BE2C (cell line): ENCODE data around the gene PTGER1. TPM values are rescaled to one million over a fixed set of nuclear protein-coding genes. Genes with fewer than 3 reads are reported as not detected.
A peak's percentile ranks its signal among the peaks of the same experiment; 100 is the strongest.

Experiments used
- DNase-seq: peaks from one replicate; pipeline ENCODE4 v3.0.0-alpha.2; 2020
- H3K27me3 ChIP-seq: fragments of 250-450 bp; sonication (Bioruptor Pico); 2 replicates; pipeline ENCODE4 v1.5.1; 2020; ENCODE audit warnings: mild to moderate bottlenecking
- H3K36me3 ChIP-seq: fragments of 250-450 bp; sonication (Bioruptor Pico); 2 replicates; pipeline ENCODE4 v1.5.1; 2020; ENCODE audit warnings: mild to moderate bottlenecking
- H3K4me1 ChIP-seq: fragments of 250-450 bp; sonication (Bioruptor Pico); 2 replicates; pipeline ENCODE4 v1.5.1; 2020
- H3K4me3 ChIP-seq: 2 replicates; pipeline ENCODE4 v1.5.1; 2011; ENCODE audit warnings: low read depth, low read length
- H3K9me3 ChIP-seq: fragments of 250-450 bp; sonication (Bioruptor Pico); 2 replicates; pipeline ENCODE4 v1.5.1; 2020
- polyA plus RNA-seq: library from polyadenylated mRNA; unstranded; fragments of >200 nt; gene quantifications from one replicate; pipeline ENCODE4 v1.2.1, GENCODE V29; 2012; ENCODE audit warnings: low read depth, missing spikeins; ENCODE audit not compliant: insufficient read length, insufficient read depth
- TF ChIP-seq, protein P1 (sequence below): IDR thresholded peaks from 2 replicates; pipeline ENCODE4 v1.5.1; 2012; ENCODE audit warnings: mild to moderate bottlenecking, low read depth, low read length

The PTGER1 gene, protein sequence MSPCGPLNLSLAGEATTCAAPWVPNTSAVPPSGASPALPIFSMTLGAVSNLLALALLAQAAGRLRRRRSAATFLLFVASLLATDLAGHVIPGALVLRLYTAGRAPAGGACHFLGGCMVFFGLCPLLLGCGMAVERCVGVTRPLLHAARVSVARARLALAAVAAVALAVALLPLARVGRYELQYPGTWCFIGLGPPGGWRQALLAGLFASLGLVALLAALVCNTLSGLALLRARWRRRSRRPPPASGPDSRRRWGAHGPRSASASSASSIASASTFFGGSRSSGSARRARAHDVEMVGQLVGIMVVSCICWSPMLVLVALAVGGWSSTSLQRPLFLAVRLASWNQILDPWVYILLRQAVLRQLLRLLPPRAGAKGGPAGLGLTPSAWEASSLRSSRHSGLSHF
- 29.0 TPM for polyA plus RNA-seq

DNA sequence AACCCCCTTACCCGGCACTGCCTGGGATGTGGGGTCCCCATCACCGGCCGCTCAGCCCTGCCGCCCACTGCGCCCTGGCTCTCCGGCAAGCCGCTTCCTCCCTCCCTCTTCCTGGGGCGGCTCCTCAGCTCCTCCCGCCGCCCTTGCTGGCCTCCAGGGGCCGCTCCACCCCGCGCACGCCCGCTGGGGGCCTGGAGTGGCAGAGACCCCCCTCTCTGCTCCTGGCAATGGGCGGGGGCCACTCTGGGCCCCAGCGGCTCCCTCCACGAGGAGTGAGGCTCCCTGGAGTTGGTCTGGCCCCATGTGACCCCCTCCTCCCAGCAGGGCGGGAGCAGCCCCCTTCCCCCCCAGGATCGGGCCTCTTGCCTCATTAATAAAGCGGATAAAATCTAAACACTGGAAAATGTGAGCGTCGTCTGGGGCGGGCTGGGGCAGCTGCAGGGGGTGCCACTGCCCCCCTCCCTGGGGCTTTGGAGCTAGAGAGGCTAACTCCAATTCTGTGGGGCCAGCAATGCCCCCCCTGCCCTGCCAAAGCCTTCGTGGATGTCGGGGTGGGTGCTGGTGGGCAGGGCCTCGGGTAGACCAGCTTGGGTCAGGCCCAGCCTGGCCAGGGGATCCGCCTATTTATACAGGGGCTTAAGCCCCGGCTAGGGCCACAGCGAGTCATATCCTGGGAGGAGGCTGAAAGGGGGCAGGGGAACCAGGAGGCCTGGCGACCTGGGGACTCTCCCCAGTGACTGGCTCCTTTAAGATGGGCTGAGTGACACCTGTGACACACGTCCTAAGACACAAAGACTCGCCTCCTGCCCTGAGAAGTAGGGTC lies at the start of gene PTGER1:
Gene PTGER1 (minus strand): TSS at position 104 of the 823 bp plus-strand sequence. CDS start 1,034 bp downstream, outside the sequence.
- Histone ChIP-seq H3K36me3 (peaks cover 5% of the 10 kb centered on the region; the same call in 1 of the 2 replicates), H3K27me3 (0 out of 2 replicates have a peak, but pooled peaks cover 4% of the 10 kb centered on the region), H3K9me3 (no peaks in the 10 kb centered on the region), H3K4me1 (peaks cover 39% of the 10 kb centered on the region), H3K4me3 (peak within 1 kb of the TSS; percentile 50)
- peak; percentile 71 for DNase-seq
- TF ChIP-seq, protein P1, sequence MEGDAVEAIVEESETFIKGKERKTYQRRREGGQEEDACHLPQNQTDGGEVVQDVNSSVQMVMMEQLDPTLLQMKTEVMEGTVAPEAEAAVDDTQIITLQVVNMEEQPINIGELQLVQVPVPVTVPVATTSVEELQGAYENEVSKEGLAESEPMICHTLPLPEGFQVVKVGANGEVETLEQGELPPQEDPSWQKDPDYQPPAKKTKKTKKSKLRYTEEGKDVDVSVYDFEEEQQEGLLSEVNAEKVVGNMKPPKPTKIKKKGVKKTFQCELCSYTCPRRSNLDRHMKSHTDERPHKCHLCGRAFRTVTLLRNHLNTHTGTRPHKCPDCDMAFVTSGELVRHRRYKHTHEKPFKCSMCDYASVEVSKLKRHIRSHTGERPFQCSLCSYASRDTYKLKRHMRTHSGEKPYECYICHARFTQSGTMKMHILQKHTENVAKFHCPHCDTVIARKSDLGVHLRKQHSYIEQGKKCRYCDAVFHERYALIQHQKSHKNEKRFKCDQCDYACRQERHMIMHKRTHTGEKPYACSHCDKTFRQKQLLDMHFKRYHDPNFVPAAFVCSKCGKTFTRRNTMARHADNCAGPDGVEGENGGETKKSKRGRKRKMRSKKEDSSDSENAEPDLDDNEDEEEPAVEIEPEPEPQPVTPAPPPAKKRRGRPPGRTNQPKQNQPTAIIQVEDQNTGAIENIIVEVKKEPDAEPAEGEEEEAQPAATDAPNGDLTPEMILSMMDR, result peak; percentile 48

DNA sequence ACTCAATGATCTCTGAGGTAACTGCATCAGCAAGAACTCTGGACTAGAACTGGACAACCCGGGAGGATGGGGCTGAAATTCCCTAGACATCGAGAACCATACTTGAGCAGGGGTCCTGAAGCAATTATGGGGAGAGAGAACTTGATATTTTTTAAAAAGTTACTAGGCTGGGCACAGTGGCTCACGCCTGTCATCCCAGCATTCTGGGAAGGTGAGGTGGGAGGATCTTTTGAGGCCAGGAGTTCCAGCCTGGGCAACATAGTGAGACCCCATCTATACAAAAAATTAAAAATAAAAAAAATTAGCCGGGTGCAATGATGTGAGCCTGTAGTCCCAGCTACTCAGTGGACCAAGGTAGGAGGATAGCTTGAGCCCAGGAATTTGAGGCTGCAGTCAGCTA lies 45.4 kb upstream of the PTGER1 start:
- Histone ChIP-seq H3K4me1 (no peaks in the 10 kb centered on the region), H3K4me3 (no peak overlapping the region), H3K9me3 (no peaks in the 10 kb centered on the region), H3K27me3 (no peaks in the 10 kb centered on the region), H3K36me3 (peaks cover 10% of the 10 kb centered on the region)
- TF ChIP-seq, protein P1, result no peak
- no peak for DNase-seq

DNA sequence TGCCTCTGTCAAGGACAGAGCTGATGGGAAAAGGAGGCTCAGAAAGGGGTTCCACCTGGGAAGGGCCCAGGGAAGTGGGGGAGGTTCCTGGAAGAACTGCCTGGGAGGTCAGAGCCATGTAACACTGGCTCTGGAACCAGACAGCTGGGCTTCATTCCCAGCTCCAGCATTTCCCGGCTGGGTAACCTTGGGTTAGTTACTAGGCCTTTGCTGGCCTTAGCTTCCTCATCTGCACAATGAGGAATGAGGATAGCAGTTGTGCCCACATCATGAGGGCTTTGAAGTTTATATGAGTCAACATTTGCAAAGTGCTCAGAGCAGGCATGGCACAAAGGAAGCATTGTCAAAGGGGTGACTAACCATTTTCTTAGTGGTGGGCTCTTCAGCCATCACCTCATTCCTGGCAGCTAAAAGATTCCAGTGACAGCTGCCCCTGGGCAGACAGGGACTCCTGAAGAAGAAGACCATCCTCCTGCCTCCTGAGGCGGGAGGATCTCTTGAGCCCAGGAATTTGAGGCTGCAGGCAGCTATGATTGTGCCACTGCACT lies 44.8 kb upstream of the PTGER1 start:
- Histone ChIP-seq H3K27me3 (no peaks in the 10 kb centered on the region), H3K36me3 (peaks cover 16% of the 10 kb centered on the region), H3K4me3 (no peak overlapping the region), H3K4me1 (no peaks in the 10 kb centered on the region), H3K9me3 (no peaks in the 10 kb centered on the region)
- TF ChIP-seq, protein P1, result no peak
- DNase-seq, result no peak

DNA sequence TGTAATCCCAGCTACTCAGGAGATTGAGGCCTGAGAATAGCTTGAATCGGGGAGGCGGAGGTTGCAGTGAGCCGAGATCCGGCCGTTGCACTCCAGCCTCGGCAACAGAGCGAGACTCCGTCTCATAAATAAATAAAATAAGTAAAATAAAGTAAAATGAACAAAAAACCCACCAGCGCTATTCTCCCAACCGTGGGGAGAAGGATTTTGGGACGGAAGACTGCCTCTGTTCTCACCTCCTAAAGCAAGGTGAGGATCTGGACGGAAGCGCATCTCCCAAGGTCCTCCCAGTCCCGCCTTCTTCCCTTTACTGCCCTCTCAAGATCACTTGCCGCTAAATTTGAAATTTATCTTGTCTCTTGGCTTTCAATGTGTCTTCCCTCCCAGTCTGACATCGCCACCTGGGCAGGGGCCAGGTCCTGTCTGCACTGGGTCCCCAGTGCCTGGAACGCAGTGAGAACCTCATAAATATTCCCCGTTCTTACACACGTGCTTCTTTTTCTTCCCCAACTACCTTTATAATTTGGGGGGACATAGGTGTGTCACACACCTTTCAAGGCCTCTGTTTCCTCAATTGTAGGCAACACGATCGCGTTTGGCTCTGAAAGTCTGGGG lies 44.2 kb upstream of the PTGER1 start:
- H3K4me3 ChIP-seq, result no peak overlapping the region
- H3K4me1 ChIP-seq, result no peaks in the 10 kb centered on the region
- no peak for DNase-seq
- no peaks in the 10 kb centered on the region for H3K9me3 ChIP-seq
- H3K27me3 ChIP-seq, result no peaks in the 10 kb centered on the region
- H3K36me3 ChIP-seq, result peaks cover 21% of the 10 kb centered on the region
- TF ChIP-seq, protein P1, result no peak

DNA sequence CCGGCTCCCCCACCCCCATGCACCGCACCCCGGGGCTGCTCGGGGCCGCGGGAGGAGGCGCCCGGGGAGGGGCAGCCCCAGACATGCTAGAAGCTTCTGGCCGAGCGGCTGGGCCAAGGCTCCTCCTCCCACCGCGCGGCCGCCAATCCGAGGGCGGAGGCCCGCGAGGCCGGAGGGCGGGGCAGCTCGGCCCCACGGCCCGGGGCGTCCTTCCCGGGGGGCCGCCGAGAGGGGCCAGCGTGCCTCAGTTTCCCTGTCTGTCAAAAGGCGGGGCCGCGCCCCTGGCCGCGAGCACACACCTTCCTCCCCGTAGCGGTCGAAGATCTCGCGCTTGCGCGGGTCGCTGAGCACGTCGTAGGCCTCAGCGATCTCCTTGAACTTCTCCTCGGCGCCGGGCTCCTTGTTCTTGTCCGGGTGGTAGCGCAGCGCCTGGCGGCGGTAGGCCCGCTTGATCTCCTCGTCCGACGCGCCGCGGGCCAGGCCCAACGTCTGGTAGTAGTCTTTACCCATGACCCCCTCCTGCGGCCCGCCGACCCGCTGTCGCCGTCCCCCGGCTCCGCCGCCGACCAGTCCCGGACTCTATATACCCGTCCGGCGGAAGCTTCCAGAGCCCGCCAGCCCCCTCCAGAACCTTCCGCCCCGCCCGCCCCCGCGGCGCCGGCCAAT lies 42.8 kb upstream of the PTGER1 start, which contains the start of gene DNAJB1:
Gene DNAJB1 (minus strand): TSS at position 558 of the 666 bp plus-strand sequence. CDS start 48 bp downstream, at position 510.
- no peaks in the 10 kb centered on the region for H3K27me3 ChIP-seq
- peak within 1 kb of the TSS; percentile 90 for H3K4me3 ChIP-seq
- H3K4me1 ChIP-seq, result no peaks in the 10 kb centered on the region
- H3K36me3 ChIP-seq, result peaks cover 23% of the 10 kb centered on the region
- peak; percentile 75 for DNase-seq
- no peaks in the 10 kb centered on the region for H3K9me3 ChIP-seq
- TF ChIP-seq, protein P1, result no peak
